Stimulated activated CD8-positive, alpha-beta memory T cell treated with anti-CD3 and anti-CD28 coated beads, Interleukin-12 subunit alpha, Interleukin-12 subunit beta, amount 100 ng/mL, for 24 hours (primary cell): ENCODE data around the gene SLC27A3.
A peak's percentile ranks its signal among the peaks of the same experiment; 100 is the strongest.

Experiments used
- DNase-seq: peaks from one replicate; pipeline ENCODE4 v3.0.0-alpha.2; 2020; ENCODE audit errors: extremely low read depth

The SLC27A3 gene, protein sequence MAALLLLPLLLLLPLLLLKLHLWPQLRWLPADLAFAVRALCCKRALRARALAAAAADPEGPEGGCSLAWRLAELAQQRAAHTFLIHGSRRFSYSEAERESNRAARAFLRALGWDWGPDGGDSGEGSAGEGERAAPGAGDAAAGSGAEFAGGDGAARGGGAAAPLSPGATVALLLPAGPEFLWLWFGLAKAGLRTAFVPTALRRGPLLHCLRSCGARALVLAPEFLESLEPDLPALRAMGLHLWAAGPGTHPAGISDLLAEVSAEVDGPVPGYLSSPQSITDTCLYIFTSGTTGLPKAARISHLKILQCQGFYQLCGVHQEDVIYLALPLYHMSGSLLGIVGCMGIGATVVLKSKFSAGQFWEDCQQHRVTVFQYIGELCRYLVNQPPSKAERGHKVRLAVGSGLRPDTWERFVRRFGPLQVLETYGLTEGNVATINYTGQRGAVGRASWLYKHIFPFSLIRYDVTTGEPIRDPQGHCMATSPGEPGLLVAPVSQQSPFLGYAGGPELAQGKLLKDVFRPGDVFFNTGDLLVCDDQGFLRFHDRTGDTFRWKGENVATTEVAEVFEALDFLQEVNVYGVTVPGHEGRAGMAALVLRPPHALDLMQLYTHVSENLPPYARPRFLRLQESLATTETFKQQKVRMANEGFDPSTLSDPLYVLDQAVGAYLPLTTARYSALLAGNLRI

DNA sequence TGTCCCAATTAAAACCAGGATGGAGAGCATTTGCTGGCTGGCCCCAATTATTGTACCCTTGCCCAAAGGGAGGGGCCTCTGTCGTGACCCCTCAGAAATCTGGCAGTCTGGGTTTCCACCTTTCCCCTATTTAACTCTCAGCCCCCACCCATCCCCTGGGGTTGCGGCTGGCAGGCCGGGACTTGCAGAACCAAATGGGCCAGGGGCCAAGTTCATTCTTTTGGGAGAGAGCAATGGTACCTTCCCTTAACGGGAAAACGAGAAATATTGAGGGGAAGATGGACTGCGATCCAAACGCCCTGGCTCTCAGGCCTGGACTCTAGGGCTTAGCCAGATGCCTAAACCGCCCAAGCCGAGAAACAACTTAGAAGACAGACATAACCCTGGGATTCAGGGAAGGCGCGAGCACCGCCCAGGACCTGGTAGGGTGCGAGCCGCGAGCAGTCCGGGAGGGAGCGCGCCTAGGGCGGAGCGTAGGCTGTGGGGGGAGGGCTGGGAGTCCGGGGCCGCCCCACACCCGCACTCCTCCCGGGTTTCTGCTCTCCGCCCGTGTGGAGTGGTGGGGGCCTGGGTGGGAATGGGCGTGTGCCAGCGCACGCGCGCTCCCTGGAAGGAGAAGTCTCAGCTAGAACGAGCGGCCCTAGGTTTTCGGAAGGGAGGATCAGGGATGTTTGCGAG lies at the start of gene SLC27A3:
SLC27A3 (plus strand) TSS at position 628 of the 678 bp plus-strand sequence. CDS start 91 bp downstream, outside the sequence.
- DNase-seq: no peak

DNA sequence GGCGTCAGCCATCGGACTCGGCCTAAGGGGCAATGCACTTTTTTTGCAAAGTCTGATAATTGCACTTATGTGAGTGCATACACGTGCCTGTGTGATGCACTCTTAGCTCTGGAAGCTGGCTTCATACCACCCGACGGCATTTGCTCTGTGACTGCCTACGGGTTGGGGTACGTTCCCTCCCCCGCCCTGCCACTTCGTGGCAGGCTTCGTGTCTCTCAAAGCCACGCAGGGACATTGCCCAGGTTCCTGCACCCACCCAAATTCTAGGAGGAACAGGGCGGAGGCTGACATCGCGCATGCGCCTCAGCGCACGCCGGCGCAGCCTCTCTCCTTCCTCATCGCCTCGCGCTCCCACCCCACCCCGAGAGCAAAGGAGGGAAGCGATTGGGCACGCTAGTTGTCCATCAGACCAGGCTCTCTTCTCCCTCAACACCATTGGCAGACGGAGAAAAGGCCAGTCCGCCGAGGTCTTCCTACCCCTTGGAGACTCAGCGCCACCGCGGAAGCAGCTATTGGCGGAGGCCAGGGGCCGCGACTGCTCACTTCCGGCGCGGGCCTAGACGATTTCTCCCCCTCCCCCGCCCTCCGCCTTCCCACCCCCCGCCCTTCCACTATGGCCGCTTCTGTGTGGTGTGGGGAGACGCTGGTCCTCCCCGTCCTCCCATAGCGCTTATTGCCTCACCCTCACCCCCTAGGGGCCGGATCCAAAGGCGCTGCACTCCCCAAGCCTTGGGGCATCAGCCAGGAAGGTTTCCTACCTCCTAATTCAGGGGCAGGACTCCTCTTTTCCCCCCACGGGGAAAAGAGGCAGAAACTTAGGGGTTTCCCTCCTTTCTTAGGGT lies 47.5 kb upstream of the SLC27A3 start, which contains the start of gene INTS3:
INTS3 (plus strand) TSS at position 588 of the 842 bp plus-strand sequence. CDS start 585 bp downstream, outside the sequence.
- DNase-seq: peak; percentile 95

DNA sequence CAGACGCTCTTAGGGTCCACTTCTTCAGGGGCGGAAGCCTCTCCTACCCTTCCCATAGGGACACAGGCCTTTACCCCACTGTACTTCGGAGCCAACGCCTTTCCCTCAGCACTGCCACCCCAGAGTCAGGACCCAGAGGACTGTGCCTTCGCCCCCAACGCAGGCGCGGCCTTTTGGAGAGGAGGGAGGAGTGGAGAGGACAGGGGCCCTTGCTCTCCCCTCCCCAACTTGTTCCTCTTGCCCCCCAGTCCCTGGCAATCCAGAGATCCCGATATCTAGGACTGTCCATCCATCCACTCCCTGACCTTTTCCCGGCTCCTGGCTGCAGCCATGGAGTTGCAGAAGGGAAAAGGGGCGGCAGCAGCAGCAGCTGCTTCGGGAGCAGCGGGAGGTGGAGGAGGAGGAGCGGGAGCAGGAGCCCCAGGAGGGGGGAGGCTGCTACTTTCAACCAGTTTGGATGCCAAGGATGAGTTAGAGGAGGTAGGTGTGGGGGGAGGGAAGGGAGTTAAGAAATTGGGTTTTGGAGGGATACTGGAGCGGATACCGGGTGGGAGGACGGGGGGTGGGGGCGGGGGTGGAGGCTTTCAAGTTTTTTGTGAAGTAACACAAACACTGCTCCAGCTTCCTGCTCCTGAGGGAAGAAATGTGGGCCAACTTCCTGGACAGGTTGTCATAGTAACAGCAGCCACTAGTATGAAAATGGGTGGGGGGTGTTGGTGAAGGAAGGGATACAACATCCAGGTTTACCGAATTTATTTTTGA lies 46.7 kb upstream of the SLC27A3 start:
- no peak for DNase-seq

DNA sequence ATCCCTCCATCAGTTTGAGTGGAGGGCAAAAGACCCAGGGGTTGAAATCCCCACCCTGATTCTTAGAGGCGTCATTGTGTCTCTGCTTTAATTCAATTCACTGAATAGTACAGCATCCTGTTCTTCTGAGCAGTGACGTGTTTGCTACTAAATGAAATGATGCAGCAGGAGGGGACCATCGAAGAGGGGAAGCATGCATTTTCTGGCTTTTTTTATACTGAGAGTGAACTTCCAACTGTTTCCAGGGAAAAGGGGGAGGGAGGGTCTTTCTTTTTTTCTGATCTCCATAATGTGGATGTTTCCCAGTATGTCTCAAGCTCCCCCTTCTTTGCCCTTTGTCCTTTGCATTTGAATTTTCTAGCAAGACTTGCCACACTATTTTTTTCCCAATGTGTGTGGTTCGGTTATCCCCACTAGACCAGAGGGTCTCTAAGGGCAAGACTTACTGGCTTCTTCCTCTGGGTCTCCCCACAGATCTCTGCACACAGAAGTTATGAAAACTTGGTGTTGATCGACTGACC lies 44.7 kb upstream of the SLC27A3 start:
- DNase-seq: no peak

DNA sequence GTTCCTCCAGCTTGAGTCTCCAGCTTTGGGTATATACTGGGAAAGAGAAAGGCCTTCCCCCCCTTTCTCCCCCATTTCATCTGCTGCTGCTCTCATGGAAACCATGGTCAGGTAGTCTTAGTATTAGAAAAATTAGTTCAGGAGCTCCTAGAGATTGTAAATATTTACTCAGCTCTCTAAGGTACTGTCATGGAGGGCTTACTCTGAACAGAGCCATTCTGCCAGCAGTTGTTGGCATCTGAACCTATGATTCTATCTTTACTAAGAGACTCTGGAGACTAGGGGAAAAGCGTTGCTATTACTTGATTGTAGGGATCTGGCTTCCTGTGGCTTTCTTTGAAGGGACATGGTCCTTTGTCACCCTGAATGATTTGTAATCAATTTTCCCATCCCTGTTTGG lies 41.2 kb upstream of the SLC27A3 start:
- DNase-seq: no peak

DNA sequence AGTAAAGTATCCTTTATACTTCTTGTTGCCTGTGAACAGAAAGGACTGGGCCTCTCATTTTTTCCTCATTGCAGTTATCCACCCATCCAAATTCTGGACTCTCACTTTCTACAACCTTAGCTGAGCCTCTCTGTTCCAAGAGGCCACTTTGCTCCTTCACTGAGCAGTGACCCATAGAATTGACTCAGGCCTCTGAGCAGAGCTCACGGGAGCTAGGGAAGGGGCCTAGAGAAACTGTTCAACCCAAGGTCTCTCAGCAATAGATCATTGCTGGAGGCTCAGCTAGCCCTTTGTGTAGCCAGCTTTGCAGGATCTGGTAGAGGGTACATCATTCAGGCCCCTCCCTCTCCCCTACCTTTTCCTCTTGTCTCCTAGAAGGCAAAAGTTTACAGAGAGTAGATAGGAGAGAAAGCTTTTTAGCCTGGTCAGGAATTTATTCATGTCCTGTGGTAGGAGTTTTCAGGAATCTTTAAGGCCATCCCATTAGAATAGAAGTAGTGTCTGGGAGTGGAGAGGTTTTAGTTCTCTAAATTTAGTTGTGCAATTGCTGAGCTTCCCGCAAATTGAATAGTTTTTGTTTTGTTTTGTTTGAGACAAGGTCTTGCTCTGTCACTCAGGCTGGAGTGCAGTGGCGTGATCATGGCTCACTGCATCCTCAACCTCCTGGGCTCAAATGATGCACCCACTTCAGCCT lies 40.7 kb upstream of the SLC27A3 start:
- no peak for DNase-seq

DNA sequence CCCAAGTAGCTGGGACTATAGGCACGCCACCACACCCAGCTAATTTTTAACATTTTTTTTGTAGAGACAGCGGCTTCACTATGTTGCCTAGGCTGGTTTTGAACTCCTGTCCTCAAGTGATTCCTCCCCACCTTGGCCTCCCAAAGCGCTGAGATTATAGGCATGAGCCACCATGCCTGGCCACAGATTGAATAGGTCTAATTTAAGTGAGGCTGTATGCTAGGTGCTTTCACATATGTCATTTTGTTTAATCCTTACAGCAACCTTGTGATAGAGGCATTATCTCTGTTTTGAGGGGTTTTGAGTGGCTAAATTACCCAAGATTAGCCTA lies 40.2 kb upstream of the SLC27A3 start:
- DNase-seq: no peak

DNA sequence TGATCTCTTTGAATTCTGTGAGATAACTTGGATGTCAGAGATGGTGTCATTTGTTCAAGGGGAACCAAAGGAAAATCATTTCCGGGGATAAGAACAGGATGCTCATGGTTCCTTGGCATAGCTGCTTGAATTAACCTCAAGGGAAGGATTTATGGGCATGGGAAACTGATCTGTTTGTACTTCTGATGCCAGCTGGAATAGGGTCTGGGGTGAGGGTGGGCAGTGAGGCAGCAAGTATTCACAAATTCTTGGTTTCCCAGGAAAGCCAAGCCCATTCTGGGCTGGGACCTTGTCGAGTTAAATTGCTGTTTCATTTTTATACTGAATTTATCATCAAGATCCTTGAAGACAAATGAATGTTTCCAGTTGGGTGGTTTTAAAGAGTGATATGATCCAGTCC lies 33.2 kb upstream of the SLC27A3 start:
- DNase-seq: no peak

DNA sequence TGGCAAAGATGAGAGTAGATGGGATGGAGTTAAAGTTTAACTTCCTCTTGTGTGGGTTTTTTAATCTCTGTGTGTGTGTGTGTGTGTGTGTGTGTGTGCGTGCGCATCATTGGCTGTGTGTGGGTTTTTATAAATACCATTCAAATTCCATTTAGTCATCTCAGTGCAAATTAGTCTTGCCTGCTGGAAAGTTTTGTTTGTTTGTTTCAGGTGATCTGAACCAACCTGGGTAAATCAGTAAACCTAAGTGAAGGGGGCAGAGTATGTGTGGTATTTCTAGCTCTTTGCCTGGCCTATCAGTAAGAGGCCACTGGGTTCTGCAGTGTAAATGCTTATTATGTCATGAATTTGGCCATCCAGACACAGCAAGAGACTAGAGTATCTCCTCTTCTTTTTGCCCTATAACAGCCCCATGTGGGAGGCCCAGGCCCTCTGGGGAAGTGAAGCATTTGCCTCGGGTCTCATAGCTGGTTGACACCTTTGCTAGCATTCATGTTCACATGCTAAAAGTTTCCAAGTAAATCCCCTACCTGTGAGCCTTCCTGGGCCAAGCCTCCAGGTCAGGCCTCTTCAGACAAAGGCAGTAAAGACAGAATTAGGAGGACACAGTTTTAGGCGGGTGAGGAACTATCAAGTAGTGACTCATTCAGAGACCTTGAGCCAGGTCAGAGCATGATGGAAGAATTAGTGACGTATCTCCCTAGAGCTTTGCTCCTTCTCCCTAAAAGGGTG lies 32.6 kb upstream of the SLC27A3 start:
- DNase-seq: no peak

DNA sequence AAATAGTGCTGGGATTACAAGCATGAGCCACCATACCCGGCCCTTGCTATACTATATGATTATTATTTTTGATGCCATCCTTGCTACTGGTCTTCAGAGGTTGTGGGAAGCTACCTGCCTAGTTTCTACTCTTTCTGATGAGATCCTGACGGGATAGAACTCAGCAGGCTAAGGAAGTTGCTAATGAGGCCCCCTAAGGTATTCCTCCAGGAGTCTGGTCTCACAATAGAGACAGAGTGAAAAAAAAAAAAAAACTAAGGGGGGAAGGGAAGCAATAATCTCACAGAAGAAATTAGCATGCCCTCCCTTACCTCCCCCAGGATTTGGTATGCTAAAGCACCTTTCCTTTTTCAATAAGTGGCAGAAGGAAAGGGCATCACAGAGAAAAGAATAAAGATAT lies 29.8 kb upstream of the SLC27A3 start:
- DNase-seq: no peak

DNA sequence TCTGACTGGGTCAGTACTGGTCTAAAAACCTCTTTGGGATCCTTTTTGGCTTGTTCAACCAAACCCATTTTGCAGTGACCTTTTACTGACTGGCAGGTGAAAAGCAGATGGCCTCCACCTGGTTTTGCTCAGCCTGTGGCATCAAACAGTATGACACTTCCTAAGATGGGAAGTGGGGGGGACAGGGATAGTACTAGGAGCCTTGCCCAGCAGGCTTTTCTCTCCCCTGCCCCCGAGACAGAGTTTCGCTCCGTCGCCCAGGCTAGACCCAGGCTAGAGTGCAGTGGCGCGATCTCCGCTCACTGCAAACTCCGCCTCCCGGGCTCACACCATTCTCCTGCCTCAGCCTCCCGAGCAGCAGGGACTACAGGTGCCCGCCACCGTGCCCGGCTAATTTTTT lies 29.0 kb upstream of the SLC27A3 start:
- no peak for DNase-seq

DNA sequence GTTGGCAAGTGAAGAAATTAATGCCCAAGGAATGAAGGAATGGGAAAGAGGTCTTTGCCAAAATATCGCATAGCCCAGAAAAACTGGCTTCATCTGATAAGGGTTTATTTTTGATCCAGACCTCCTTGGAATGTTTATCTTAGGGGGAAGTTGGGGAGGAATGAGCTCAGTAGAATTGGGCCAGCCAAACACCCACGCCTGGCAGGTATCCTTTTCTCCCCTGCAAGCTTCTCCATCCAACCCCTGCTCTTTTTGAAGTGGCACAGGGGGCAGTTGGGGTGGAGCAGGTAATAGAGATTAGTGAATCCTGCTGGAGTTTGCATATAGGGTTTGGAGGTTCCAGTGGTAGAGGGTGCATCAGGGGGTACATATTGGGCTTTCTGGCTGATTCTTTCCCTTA lies 26.3 kb upstream of the SLC27A3 start:
- no peak for DNase-seq

DNA sequence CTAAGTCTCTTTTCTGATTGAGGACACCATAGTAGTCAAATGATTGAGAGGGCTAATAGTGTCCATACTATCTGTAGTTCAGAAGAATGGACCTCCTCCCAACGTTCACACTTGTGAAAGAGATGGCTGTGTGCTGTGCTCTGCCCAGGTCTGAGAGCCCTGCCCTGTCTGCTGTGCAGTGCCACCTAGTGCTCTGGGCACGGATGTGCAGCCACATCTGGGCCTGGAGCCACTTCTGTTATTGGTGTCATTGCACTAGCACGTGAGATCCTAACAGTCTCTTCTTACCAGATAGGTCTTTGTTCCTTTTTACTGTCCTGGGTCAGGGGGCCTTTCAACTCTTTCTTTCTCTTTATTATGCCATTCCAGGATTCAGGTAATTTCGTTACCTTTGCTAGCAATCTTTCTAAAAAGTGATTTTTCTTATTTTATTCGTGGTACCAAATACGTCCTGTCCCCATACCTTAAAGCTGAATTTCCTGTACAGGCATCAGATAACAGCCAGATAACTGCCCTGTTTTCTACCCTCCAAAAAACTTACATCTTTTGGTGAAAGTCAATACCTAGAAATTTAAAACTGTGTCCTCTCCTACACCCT lies 25.7 kb upstream of the SLC27A3 start:
- peak; percentile 33 for DNase-seq

DNA sequence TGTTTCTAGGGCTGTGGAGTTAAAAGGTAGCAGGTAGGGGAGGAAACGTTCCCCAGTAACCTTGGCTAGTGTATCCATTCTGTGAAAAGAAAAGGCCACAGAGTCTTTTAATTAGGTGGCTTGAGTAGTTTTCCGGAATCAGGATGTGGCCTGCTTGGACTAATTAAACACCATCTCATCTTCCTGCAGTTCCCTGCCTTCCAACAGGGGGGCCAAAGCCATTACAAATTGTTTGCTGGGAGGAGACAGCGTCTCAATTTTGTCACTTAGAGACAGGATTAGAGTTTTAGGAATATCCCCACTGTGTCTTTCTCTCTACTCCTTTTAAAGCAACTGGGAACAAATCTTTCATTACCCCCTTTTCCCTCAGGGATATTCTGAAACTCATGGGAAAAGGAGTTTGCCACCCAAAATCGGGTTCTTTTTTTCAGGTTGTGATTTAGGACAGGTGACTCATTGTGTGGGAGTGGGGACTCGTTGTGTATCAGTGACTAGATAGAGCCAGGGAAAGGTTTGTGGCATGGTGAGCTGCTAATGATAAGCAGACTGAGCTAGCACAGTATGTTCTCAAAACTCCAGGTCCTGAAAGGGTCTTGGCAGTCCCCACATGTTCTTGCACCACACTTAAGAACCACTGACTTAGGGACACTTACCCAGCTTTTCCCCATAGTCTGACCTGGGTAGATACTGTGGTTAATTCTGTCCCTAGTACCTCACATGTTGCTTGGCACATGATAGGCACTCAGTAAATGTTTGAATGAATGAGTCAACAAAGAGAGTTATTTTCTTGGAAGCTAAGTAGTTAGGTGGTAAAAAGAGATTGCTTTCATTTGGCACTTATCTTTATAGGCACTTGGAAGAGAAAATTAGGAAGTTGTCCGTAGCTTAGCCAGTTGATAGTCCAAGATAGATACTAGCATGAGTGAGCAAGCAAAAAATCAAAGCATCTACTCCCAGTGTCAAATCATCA lies 24.9 kb upstream of the SLC27A3 start:
- DNase-seq: no peak

DNA sequence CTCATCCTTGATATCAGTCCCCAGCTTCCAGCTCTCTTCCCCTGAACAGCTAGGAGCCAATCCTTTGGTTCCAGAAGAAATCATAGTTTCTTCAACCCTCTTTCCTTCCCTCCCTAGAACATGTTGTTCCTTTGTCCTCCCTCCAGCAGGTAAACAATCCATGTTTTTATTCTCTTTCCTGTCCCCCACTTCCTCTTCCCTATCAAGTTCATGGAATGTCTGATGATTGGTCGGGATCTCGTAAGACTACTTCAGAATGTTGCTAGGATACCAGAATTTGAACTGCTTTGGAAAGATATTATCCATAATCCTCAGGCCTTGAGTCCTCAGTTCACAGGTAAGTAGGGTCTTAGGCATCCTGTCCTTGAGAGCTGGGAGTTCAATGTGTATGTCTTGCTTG lies 23.1 kb upstream of the SLC27A3 start:
- no peak for DNase-seq

DNA sequence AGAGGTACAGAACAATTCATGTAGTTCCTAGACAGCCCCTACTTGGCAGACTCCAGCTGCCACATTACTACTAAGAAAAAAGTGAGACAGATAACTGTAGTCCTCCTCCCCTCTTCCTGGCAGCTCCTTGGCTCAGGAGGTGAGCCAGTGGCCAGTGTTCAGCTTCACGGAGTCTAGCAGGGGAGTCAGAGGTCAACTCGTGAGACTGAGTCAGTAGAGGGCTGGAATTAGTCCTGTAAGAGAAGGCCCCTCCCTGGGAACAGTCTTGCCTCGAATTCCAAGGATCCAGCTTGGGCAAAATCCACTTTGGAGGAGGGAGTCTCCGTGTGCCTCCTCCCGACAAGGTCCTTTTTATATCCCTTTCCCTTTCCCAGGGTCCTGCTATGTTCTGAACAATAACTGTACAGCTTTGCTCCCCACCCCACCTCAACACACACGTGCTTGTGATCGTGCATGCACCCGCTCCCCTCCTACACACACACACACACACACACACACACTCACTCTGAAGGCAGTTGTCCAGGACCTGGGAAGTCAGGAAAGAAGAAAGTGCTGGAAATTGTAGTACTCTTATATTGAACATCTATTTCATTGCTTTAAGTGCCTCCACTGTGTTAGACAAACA lies 22.5 kb upstream of the SLC27A3 start:
- DNase-seq: no peak

DNA sequence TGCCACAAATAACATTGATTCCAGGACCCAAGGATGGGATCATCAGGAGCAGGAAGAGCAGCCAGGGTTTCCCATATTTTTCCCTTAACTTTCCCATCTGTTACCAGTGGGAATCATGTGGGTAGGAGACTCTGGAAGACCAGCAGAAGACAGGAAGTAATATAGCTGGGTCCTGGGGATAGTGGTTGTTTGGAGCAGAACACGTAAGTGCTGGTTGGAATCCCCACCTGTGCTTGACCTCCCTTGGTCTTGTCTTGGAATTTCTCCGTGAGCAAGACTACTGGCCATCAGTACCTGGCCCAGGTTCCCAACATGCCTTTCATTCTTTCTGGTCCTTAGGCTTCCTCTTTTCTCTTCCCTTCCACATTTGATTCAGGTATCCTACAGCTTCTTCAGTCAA lies 20.9 kb upstream of the SLC27A3 start:
- DNase-seq: no peak
